GM12865 (cell line): Measurements from ENCODE around the gene RNASE8.
"Not testable (repeated sequence)": the region's sequence is repeated elsewhere in the genome, so short reads cannot be mapped to it uniquely, and the experiment has no call there.

Experiments used
- DNase-seq: peaks from one replicate; pipeline ENCODE4 v3.0.0; 2010; ENCODE audit warnings: low read depth
- H3K4me3 ChIP-seq: 2 replicates; pipeline ENCODE4 v1.5.1; 2011; ENCODE audit warnings: mild to moderate bottlenecking, low read depth, low read length, control low read depth
- CTCF ChIP-seq: IDR thresholded peaks from 2 replicates; pipeline ENCODE4 v1.5.1; 2011; ENCODE audit warnings: low read length, control low read depth, low read depth, inconsistent platforms; ENCODE audit not compliant: insufficient read depth; ENCODE audit errors: missing control alignments

The RNASE8 gene

GRCh38 chr14:21057803-21058675, at the start of gene RNASE8:
Gene RNASE8, plus strand, starts transcription at chr14:21057822. Its CDS starts 71 bp downstream, at chr14:21057893.
- H3K4me3 ChIP-seq: no peak within 1 kb of the TSS
- no peak for DNase-seq
- no peak for TF ChIP-seq CTCF

DNA sequence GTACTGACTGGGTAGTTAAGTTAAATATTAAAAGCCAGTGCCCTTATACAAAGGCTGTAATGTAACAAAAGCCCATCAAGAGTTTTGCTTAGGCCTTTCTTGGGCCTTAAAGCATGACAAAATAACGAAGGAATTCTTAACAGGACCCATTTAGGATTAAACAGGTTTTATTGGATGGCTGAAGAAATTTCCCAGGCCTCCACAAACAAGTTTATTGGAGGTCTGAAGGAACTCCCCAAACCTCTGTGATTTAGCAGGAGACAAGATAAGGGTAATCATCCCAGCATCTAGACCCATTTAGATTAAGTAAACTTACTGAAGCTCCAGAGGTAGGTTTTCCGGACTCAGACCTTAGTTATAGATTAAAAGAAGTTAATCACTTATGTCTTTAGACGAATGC, 47.9 kb upstream of the RNASE8 start:
- not testable (repeated sequence) for DNase-seq, H3K4me3 ChIP-seq

- H3K4me3 ChIP-seq: no peak overlapping the region
- DNase-seq: no peak
- TF ChIP-seq CTCF: no peak
Observed at GRCh38 chr14:21011136-21011535, 46.5 kb upstream of the RNASE8 start.

GRCh38 chr14:21014761-21015190, 42.8 kb upstream of the RNASE8 start:
- TF ChIP-seq CTCF: peak; percentile 85

GRCh38 chr14:21015312-21015711, 42.3 kb upstream of the RNASE8 start:
- TF ChIP-seq CTCF: no peak
- no peak for DNase-seq
- no peak overlapping the region for H3K4me3 ChIP-seq

More at GRCh38 chr14:21014761-21015190, 42.8 kb upstream of the RNASE8 start:
- no peak overlapping the region for H3K4me3 ChIP-seq
- peak; percentile 79 for DNase-seq

DNA sequence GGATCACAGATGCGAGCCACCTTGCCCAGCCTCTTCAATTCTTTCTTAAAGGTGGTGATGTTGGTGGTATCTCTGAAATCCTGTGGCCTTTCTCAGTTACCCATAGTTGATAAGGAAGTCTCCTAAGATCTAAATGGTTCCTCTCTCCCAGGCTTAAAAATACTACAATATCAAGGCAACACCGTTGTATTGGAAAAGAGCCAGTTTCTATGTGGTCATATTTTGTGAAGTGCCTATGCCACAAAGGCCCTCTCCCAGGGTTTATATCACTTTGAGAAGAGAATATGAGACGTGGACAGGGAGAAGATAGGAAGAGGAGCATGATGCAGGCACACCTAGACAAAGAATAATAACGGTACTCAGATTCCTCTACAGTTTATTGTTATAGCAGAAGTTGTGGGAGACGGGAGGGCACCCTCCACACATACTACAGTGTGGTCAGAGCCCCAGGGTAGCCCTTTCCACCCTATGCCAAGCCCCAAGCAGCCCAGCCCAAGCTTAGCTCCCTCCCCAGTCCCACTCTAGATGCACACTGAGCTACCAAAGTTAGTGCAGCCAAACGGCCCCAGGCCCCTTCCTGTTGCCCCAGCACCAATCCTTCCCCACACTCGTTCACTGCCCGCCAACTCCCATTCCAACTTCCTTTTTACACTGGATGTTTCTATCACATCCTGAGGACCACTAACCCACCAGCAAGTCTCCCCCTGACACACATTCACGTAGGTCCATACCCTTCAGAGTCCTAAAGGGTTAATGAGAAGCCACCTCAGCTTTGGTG, 41.0 kb upstream of the RNASE8 start:
- no peak for DNase-seq
- H3K4me3 ChIP-seq: no peak overlapping the region
- TF ChIP-seq CTCF: no peak

- DNase-seq: no peak
- no peak overlapping the region for H3K4me3 ChIP-seq
- TF ChIP-seq CTCF: no peak
Observed at GRCh38 chr14:21017528-21018245, 39.9 kb upstream of the RNASE8 start.
